Fibroblast of gingiva (primary cell): ENCODE measurements around the gene ATP8B1.

Source experiments
- DNase-seq: peaks from one replicate; pipeline ENCODE4 v3.0.0-alpha.2; 2011; ENCODE audit warnings: low read depth

ATP8B1 gene

GRCh38 chr18:57792631-57793301 lies 10.3 kb downstream of the ATP8B1 start:
- DNase-seq: no peak

- DNase-seq: no peak
Measured at GRCh38 chr18:57791911-57792310, 11.2 kb downstream of the ATP8B1 start.

- no peak for DNase-seq
Measured at GRCh38 chr18:57791192-57791591, 11.9 kb downstream of the ATP8B1 start.

- DNase-seq: no peak
Measured at GRCh38 chr18:57790316-57790715, 12.8 kb downstream of the ATP8B1 start.

GRCh38 chr18:57789759-57790158 lies 13.4 kb downstream of the ATP8B1 start:
- peak; percentile 24 for DNase-seq

GRCh38 chr18:57789090-57789489 lies 14.0 kb downstream of the ATP8B1 start:
- DNase-seq: peak; percentile 84

- DNase-seq: no peak
Measured at GRCh38 chr18:57787068-57787685, 15.9 kb downstream of the ATP8B1 start.

GRCh38 chr18:57785751-57786437 lies 17.2 kb downstream of the ATP8B1 start:
- no peak for DNase-seq

- DNase-seq: no peak
Measured at GRCh38 chr18:57784801-57785114, 18.4 kb downstream of the ATP8B1 start.

- DNase-seq: peak; percentile 54
Measured at GRCh38 chr18:57784034-57784800, 18.9 kb downstream of the ATP8B1 start.

GRCh38 chr18:57782049-57782448 lies 21.1 kb downstream of the ATP8B1 start:
- no peak for DNase-seq

GRCh38 chr18:57780706-57781347 lies 22.3 kb downstream of the ATP8B1 start:
- peak; percentile 43 for DNase-seq

- peak; percentile 30 for DNase-seq
Measured at GRCh38 chr18:57780318-57780705, 22.8 kb downstream of the ATP8B1 start.

GRCh38 chr18:57776767-57777166 lies 26.3 kb downstream of the ATP8B1 start:
- DNase-seq: peak; percentile 75

- no peak for DNase-seq
Measured at GRCh38 chr18:57776354-57776753, 26.8 kb downstream of the ATP8B1 start.

- peak; percentile 51 for DNase-seq
Measured at GRCh38 chr18:57775937-57776336, 27.2 kb downstream of the ATP8B1 start.

GRCh38 chr18:57772387-57772799 lies 30.7 kb downstream of the ATP8B1 start:
- DNase-seq: no peak

- DNase-seq: no peak
Measured at GRCh38 chr18:57771626-57772025, 31.5 kb downstream of the ATP8B1 start.

- DNase-seq: no peak
Measured at GRCh38 chr18:57771193-57771592, 31.9 kb downstream of the ATP8B1 start.

GRCh38 chr18:57768537-57769326 lies 34.4 kb downstream of the ATP8B1 start:
- peak; percentile 86 for DNase-seq
